Esophagus squamous epithelium (tissue), 5 donors: ENCODE data around the gene PACC1. TPM values are rescaled to one million over a fixed set of nuclear protein-coding genes. Genes with fewer than 3 reads are reported as not detected.

Experiments
- DNase-seq: peaks from one replicate; lab custom pipeline; 2025; lab: John Stamatoyannopoulos, UW
- H3K27ac ChIP-seq, 4 donors: fragments of 200-600 bp; sonication (generic); one replicate each; pipeline ENCODE4 v1.5.1; 2016 to 2019; ENCODE audit warnings: mild to moderate bottlenecking in 1 of 4
- H3K27me3 ChIP-seq, 4 donors: fragments of 200-600 bp; sonication (generic); 1 replicate in 3 of 4; 2 replicates in 1 of 4; pipeline versions ENCODE4 v1.5.1 to v1.6.0; 2017 to 2021; ENCODE audit warnings: antibody characterized with exemption in 1 of 4
- H3K36me3 ChIP-seq, 3 donors: fragments of 200-600 bp; sonication (generic); one replicate each; pipeline ENCODE4 v1.5.1; 2016 to 2019
- H3K4me1 ChIP-seq, 3 donors: fragments of 200-600 bp; sonication (generic); one replicate each; pipeline ENCODE4 v1.5.1; 2017 to 2019
- H3K4me3 ChIP-seq, 4 donors: fragments of 200-600 bp; sonication (generic); 1 replicate in 3 of 4; 2 replicates in 1 of 4; pipeline ENCODE4 v1.5.1; 2016 to 2019; ENCODE audit warnings: mild to moderate bottlenecking in 2 of 4, moderate library complexity in 1 of 4
- H3K9me3 ChIP-seq, 3 donors: fragments of 200-600 bp; sonication (generic); one replicate each; pipeline ENCODE4 v1.5.1; 2016 to 2019
- POLR2A ChIP-seq, 4 donors: fragments of 450-650 bp; IDR thresholded peaks; one replicate each; pipeline ENCODE4 v1.6.1; 2017; ENCODE audit warnings: antibody characterized with exemption in 4 of 4, mild to moderate bottlenecking in 4 of 4, moderate library complexity in 3 of 4
- WGBS, 2 donors: methylation state at CpG; one replicate each; pipeline ENCODE4 v1.1.5; 2018; 5-methylcytosine and 5-hydroxymethylcytosine counted together
- intact Hi-C: fragments of 100-400 bp; cut with DNase I; formaldehyde crosslinking; loops from one replicate; pipeline ENCODE4 v1.15.0; 2022
- small RNA-seq, 4 donors: library from RNA; depleted of rRNA; stranded (forward); fragments of <200 nt; gene quantifications; one replicate each; pipeline ENCODE3, GENCODE V24; 2016
- total RNA-seq, 4 donors: library from RNA; depleted of rRNA; stranded (reverse); fragments of >200 nt; gene quantifications; one replicate each; pipeline ENCODE4 v1.1.0, GENCODE V29; 2016
- TF ChIP-seq, protein P1 (sequence below), 6 experiments: fragments of 450-650 bp in 4 of 6; fragments of 200-600 bp in 2 of 6; sonication (generic) in 2 of 6; IDR thresholded peaks; one replicate each; pipeline ENCODE4 v1.5.1; 2016 to 2019; ENCODE audit warnings: antibody characterized with exemption in 6 of 6, mild to moderate bottlenecking in 4 of 6, moderate library complexity in 4 of 6
- donor health status: DM: yes; HTN: yes; CAD: no.

Gene PACC1
- total RNA-seq, 4 donors from 2014 or later: 5.0 to 7.6 (median 6.3) TPM

DNA sequence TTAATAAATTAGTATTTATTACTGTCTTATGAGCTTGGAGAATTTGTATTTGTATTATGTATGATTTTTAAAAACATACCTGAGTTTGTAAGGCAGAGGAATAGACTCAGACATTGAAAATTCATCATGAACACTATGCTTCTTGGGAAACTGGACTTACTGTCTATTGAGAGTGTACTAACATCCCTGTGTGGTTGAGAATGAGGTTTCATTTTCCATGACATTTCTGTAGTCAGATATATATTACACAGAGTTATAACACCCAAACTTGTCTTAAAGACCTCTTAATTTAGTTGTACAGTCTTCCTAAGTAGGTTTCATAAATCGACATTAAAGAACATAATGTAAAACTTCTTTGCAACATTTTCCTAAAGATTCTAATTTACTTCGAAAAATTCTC, 99.5 kb downstream of the PACC1 start:
- no peak overlapping the region for H3K27ac ChIP-seq
- H3K4me1 ChIP-seq: peaks cover 0 to 44% (median 10%) of the 10 kb centered on the region in 3 donors
- no peaks in the 10 kb centered on the region for H3K27me3 ChIP-seq
- no peaks in the 10 kb centered on the region for H3K9me3 ChIP-seq
- H3K36me3 ChIP-seq: peaks cover 0 to 15% (median 0%) of the 10 kb centered on the region in 3 donors
- DNase-seq: no peak
- TF ChIP-seq POLR2A (IDR thresholded peaks at IDR 0.05): no peak
- TF ChIP-seq, protein P1, sequence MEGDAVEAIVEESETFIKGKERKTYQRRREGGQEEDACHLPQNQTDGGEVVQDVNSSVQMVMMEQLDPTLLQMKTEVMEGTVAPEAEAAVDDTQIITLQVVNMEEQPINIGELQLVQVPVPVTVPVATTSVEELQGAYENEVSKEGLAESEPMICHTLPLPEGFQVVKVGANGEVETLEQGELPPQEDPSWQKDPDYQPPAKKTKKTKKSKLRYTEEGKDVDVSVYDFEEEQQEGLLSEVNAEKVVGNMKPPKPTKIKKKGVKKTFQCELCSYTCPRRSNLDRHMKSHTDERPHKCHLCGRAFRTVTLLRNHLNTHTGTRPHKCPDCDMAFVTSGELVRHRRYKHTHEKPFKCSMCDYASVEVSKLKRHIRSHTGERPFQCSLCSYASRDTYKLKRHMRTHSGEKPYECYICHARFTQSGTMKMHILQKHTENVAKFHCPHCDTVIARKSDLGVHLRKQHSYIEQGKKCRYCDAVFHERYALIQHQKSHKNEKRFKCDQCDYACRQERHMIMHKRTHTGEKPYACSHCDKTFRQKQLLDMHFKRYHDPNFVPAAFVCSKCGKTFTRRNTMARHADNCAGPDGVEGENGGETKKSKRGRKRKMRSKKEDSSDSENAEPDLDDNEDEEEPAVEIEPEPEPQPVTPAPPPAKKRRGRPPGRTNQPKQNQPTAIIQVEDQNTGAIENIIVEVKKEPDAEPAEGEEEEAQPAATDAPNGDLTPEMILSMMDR (IDR thresholded peaks at IDR 0.05): no peak
- H3K4me3 ChIP-seq: no peak overlapping the region
- intact Hi-C loops: no loop called here
- 75 to 83% methylated on average over 2 of the region's 2 CpGs for WGBS, 2 donors

Small RNA genes within 50 kb of the gene (small RNA-seq; reads per million reads assigned to genes)
- 0 reads per million in 4 donors for gene SNORA16B

Other genes starting within 250 kb of the PACC1 start
- 10 to 100 TPM; 57.5 to 78.8 (median 63.7) TPM for gene PPP2R5A, start 129.5 kb downstream of the PACC1 start, total RNA-seq
- 10 to 100 TPM; 31.0 to 65.8 (median 42.0) TPM for gene NENF, start 18.0 kb upstream of the PACC1 start, total RNA-seq
- gene ATF3, start 193.9 kb upstream of the PACC1 start, total RNA-seq: 1 to 10 TPM; 2.1 to 6.5 (median 3.0) TPM